HG02840 (cell line): Measurements from ENCODE around the gene MSTN.
"Not testable (repeated sequence)": the region's sequence is repeated elsewhere in the genome, so short reads cannot be mapped to it uniquely, and the experiment has no call there.

ENCODE experiments used
- ATAC-seq: cut with Tn5 transposase; IDR thresholded peaks from one replicate; pipeline ENCODE4 v1.9.1; 2021; ENCODE audit warnings: mild to moderate bottlenecking, moderate library complexity, moderate number of reproducible peaks; ENCODE audit not compliant: unreplicated experiment, low FRiP score

MSTN gene

DNA sequence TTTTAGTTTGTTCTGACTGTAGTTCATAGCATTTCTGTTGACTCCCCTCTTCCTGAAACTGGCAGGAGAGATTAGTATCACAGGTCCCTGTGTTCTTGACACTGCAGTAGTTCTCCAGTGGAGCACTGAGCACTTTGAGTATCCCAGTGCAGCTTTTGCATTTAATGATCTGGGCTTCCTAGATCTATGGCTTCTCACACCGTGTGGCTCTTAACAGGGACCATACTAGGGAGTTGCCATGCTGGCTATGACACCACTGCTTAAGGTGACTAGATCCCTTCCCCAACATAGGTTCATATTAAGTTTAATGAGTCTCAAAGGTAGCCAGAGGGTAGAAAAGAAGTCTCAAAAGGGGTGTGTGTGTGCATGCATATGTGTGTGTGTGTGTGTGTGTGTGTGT is 6.2 kb upstream of the MSTN start:
- ATAC-seq = no peak

GRCh38 chr2:190065839-190066238 is 3.3 kb upstream of the MSTN start:
- no peak for ATAC-seq

- no peak for ATAC-seq
Measured at GRCh38 chr2:190063624-190064023, 1.1 kb upstream of the MSTN start.

DNA sequence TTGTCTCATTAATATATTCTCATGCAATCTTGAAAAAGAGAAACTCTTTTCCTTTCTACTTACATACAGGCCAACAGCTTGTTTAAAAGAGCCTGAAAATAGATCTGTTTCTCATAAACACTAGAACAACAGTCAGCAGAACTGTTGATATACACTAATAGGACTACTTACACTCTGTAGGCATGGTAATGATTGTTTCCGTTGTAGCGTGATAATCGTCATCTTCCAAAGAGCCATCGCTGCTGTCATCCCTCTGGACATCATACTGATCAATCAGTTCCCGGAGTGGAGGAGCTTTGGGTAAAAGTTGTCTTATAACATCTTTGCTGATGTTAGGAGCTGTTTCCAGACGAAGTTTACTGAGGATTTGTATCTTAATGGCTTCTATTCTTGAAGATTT is 476 bp downstream of the MSTN start:
- ATAC-seq = no peak

- ATAC-seq = no peak
Measured at GRCh38 chr2:190060626-190061025, 1.9 kb downstream of the MSTN start.

DNA sequence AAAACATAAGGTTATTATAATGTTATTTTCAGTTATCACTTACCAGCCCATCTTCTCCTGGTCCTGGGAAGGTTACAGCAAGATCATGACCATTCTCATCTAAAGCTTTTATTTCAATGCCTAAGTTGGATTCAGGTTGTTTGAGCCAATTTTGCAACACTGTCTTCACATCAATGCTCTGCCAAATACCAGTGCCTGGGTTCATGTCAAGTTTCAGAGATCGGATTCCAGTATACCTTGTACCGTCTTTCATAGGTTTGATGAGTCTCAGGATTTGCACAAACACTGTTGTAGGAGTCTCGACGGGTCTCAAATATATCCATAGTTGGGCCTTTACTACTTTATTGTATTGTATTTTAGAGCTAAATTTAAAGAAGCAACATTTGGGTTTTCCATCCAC is 2.5 kb downstream of the MSTN start:
- no peak for ATAC-seq

DNA sequence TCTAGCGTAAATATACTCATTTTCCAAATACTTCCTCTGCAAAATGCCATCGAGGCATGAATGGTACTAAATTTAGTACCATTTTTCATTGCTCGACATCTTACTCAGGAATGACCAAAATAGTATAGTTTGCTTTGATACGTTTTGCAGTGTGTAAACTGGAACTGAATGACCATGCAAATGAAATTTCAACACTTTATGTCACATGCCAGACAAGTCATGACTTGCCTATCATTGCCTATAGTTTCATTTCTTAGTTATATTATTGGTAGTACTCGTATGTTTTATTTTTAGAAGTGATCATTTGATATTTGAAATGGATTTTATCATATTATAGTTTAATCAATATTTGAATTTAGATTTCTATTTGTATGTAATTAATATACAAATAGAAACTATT is 9.1 kb downstream of the MSTN start:
- ATAC-seq = no peak

DNA sequence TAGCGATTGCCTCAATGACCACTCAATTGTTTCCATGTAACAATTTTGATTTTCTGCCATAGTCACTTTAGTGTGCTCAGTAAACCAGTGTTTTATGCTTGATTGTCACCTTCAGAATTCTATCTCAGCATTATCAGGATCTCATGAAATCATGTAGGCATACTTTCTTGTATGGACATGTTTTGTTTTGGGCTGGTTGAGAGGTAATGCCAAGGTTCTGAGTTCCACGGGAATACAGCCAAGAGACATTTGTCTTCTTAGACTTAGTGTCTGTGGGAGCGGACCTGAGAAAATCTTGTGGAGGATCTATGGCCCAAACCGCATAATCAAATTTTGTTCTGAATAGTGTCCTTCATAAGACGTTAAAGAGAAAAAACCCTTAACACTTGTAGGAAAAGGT is 10.2 kb downstream of the MSTN start:
- no peak for ATAC-seq

GRCh38 chr2:190051223-190051622 is 11.3 kb downstream of the MSTN start:
- ATAC-seq = no peak

DNA sequence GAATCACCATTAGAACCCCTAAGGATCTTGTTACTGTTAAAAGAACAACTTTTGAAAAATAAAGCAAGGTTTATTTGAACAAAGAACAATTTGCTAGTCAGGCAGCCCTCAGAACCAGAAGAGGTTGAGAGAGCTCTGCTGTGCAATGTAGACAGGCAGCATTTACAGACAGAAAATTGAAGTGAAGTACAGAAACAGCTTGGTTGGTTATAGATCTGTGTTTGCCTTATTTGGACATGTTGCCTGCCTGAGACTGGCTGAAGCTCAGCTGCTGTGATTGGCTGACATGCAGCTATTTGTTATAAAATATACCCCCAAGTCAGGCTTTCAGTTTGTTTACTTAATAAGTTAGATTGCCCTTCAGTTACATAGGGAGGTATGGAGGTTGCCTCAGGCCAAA is 12.5 kb downstream of the MSTN start:
- no peak for ATAC-seq

DNA sequence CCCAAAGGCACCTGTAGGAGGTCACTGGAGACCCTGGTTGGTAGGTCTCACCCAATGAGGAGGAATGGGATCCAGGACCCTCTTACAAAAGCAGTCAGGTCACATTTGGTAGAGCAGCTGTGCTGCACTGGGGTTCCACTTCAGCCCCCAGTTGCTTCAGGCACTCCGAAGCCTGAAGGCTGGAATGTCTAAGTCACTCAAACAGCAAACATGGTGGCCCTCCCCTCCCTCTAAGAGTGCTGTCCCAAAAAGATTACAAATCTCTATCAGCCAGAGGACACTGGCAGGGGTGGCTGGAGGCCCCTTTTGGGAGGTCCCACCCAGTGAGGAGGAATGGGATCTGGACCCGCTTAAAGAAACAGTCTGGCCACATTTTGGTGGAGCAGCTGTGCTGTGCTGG is 17.7 kb downstream of the MSTN start:
- no peak for ATAC-seq

- no peak for ATAC-seq
Measured at GRCh38 chr2:190043441-190043840, 19.1 kb downstream of the MSTN start.

DNA sequence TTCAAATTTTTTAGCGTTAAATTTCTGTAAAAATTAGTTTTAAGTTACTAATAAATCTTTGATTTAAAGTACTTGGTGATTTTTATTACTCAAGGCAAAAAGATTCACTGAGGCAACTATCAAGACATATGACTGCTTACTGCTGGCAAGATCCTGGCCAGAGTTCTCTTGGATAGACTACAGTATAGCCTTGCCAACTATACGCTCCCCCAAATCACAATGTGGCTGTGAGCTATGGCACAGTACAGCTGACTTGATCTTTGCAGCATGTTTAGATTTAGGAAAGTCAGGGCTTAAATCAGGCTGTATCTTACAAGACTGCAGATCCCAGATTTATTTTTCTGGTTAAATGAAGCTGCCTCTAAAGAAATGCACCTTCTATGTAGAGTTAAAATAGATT is 26.5 kb downstream of the MSTN start:
- no peak for ATAC-seq

DNA sequence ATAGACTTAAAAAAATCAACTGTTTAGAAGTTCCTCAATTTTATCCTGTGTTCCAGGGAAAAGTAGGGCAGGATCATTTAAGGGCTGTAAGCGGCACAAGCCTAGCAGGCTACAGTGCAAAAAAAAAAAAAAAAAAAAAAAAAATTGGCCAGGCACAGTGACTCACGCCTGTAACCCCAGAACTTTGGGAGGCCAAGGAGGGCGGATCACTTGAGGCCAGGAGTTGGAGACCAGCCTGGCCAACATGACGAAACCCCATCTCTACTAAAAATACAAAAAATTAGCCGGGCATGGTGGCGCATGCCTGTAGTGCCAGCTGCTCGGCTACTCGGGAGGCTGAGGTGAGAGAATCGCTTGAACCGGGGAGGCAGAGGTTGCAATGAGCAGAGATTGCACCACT is 28.1 kb downstream of the MSTN start:
- not testable (repeated sequence) for ATAC-seq

DNA sequence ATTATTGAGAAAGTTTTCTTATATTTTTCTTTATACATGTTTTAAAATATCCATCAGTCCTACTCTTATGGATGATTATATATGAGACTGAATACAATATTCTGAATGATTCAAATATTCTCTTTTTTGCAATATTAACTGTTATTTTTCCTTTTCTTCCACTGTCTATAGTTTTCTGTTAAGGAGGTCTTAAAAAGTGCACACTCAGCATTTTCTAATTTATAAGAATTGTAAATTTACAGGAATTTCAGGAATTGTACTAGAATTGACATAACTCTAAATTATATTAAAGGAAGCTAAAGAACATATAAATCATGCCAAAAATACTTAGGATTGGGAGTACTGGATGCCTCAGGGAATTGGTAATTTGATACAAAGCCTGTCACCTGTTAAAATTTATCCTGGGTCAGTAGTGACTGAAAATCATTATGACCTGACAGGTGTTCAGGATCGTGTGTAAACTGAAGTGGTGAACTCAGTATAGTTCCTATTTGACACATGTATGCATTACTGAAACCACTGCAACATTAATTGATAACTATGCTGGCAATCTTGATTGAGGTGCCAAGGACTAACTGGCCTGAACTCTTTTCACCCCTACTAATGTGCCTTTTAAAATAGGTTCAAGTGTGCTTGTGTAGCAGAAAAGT is 30.4 kb downstream of the MSTN start:
- ATAC-seq = no peak

DNA sequence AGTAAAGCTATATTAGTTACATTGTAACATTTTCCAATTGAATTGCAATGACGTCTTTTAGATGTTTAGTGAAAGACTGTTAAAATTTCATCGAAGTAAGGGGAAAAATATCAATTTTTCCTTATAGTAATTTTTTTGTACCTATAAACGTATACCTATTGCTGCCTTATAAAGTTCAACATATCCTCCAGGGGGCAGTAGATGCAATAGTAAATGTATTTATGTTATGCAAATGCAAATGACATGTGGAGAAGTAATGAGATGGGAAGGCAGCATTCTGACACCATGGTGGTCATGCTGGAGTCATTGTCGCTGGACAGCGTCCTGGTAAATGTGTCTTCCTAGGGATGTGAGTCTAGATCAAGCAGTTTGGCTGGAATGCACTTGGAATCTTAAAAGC is 38.7 kb downstream of the MSTN start:
- ATAC-seq = no peak

- no peak for ATAC-seq
Measured at GRCh38 chr2:190020720-190021119, 41.8 kb downstream of the MSTN start.

DNA sequence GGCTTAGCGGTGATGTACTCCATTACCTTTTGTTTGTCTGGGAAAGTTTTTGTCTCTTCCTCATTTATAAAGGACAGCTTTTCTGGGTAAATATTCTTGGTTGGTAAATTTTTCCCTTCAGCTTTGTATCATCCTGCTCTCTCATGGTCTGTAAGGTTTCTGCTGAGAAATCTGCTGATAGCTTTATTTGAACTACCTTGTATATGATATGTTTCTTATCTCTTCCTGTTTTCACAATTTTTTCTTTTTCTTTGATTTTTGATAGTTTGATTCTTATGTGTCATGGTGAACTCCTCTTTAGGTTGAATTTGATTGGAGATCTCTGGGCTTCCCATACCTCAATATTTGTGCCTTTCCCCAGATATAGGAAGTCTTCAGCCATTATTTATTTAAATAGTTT is 44.7 kb downstream of the MSTN start:
- ATAC-seq = no peak

GRCh38 chr2:190015969-190016368 is 46.6 kb downstream of the MSTN start:
- ATAC-seq = not testable (repeated sequence)
